AG10803 (cell line): ENCODE results near the gene GNAQ.
A peak's percentile ranks its signal among the peaks of the same experiment; 100 is the strongest.

Experiments
- DNase-seq: peaks from one replicate; pipeline ENCODE4 v3.0.0; 2010; ENCODE audit warnings: low read depth
- H3K4me3 ChIP-seq: 2 replicates; pipeline ENCODE4 v1.5.1; 2011; ENCODE audit warnings: mild to moderate bottlenecking, low read length, control low read depth
- TF ChIP-seq, protein P1 (sequence below): conservative IDR thresholded peaks from 2 replicates; pipeline ENCODE4 v1.5.1; 2011; ENCODE audit warnings: mild to moderate bottlenecking, low read length, control low read depth, inconsistent platforms

Gene GNAQ

GRCh38 chr9:78026947-78027346 lies 4.7 kb downstream of the GNAQ start:
- peak; percentile 53 for DNase-seq
- TF ChIP-seq, protein P1, sequence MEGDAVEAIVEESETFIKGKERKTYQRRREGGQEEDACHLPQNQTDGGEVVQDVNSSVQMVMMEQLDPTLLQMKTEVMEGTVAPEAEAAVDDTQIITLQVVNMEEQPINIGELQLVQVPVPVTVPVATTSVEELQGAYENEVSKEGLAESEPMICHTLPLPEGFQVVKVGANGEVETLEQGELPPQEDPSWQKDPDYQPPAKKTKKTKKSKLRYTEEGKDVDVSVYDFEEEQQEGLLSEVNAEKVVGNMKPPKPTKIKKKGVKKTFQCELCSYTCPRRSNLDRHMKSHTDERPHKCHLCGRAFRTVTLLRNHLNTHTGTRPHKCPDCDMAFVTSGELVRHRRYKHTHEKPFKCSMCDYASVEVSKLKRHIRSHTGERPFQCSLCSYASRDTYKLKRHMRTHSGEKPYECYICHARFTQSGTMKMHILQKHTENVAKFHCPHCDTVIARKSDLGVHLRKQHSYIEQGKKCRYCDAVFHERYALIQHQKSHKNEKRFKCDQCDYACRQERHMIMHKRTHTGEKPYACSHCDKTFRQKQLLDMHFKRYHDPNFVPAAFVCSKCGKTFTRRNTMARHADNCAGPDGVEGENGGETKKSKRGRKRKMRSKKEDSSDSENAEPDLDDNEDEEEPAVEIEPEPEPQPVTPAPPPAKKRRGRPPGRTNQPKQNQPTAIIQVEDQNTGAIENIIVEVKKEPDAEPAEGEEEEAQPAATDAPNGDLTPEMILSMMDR, result no peak
- H3K4me3 ChIP-seq, result no peak overlapping the region

GRCh38 chr9:78026416-78026815 lies 5.2 kb downstream of the GNAQ start:
- TF ChIP-seq, protein P1, result no peak
- DNase-seq, result no peak
- no peak overlapping the region for H3K4me3 ChIP-seq

GRCh38 chr9:78025186-78025585 lies 6.4 kb downstream of the GNAQ start:
- no peak overlapping the region for H3K4me3 ChIP-seq
- no peak for DNase-seq
- TF ChIP-seq, protein P1, result no peak

DNA sequence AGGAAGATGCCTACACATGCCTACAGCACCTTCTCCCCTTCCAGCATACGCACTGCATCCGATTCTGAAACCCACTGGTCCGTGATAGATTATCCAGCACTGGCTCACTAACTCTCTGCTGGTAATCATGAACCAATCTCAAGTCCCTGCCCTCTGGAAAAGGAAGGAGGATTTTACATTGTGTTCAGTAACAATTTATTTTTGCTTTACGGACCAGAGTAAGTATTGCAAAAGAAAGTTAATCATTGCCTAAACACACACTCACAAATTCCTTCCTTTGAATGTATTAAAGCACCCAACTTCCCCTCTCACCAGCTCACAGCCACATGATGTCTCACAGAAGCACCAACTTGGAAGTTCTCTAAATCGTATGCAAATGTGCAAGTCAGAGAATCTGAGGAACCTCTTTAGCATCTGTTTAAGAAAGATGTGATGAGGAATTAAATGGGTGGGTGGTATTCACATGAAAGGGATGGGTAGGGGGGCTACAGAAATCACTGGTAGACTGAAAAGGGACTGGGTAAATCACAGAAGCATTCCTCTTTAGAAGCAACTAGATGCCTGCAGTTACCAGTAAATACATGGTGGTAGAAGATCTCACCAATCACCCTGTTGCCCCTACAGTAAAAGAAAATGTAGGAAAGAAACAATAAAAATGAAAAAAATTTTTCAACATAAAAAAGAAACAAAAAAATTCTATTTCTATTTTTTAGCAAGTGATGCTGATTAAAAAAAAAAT lies 8.4 kb downstream of the GNAQ start:
- DNase-seq, result peak; percentile 83
- H3K4me3 ChIP-seq, result peak overlapping the region; percentile 25; the same call in 1 of the 2 replicates
- TF ChIP-seq, protein P1, result no peak

- H3K4me3 ChIP-seq, result no peak overlapping the region
- TF ChIP-seq, protein P1, result no peak
- no peak for DNase-seq
Measured at GRCh38 chr9:78021697-78022096, 9.9 kb downstream of the GNAQ start.

- TF ChIP-seq, protein P1, result no peak
- DNase-seq, result no peak
- H3K4me3 ChIP-seq, result no peak overlapping the region
Measured at GRCh38 chr9:78017190-78017693, 14.4 kb downstream of the GNAQ start.

GRCh38 chr9:78015241-78015640 lies 16.4 kb downstream of the GNAQ start:
- no peak overlapping the region for H3K4me3 ChIP-seq
- DNase-seq, result no peak
- TF ChIP-seq, protein P1, result no peak
